Type B pancreatic cell (in vitro differentiated cells): ENCODE measurements around the gene APPL2. TPM values are rescaled to one million over a fixed set of nuclear protein-coding genes. Genes with fewer than 3 reads are reported as not detected.

Experiments
- DNase-seq: peaks from one replicate; pipeline ENCODE4 v3.0.0; 2021; ENCODE audit warnings: mixed read lengths; ENCODE audit not compliant: unreplicated experiment; ENCODE audit errors: extremely low spot score
- H3K27ac Mint-ChIP-seq: 2 replicates; pipeline ENCODE4 v1.8.0; 2021; ENCODE audit warnings: mild to moderate bottlenecking, mixed read lengths
- H3K27me3 Mint-ChIP-seq: 2 replicates; pipeline ENCODE4 v1.8.0; 2021; ENCODE audit warnings: mixed read lengths
- H3K36me3 Mint-ChIP-seq: 2 replicates; pipeline ENCODE4 v1.8.0; 2021; ENCODE audit warnings: mixed read lengths
- H3K4me1 Mint-ChIP-seq: one replicate; pipeline ENCODE4 v1.8.0; 2021; ENCODE audit warnings: mixed read lengths; ENCODE audit not compliant: unreplicated experiment
- H3K4me3 Mint-ChIP-seq: 2 replicates; pipeline ENCODE4 v1.8.0; 2021; ENCODE audit warnings: mild to moderate bottlenecking, mixed read lengths
- H3K9me3 Mint-ChIP-seq: 2 replicates; pipeline ENCODE4 v1.8.0; 2021; ENCODE audit warnings: mixed read lengths
- total RNA-seq: library from RNA; stranded (reverse); gene quantifications from 2 replicates; pipeline ENCODE4 v1.2.1, GENCODE V29; 2021; ENCODE audit warnings: low replicate concordance
- TF ChIP-seq, protein P1 (sequence below): fragments of 200-600 bp; sonication (generic); conservative IDR thresholded peaks from 2 replicates; pipeline ENCODE4 v1.5.0; 2021; ENCODE audit warnings: antibody characterized with exemption, mild to moderate bottlenecking

The APPL2 gene
- total RNA-seq, 1 donor from 2014 or later = 46.1 TPM

DNA sequence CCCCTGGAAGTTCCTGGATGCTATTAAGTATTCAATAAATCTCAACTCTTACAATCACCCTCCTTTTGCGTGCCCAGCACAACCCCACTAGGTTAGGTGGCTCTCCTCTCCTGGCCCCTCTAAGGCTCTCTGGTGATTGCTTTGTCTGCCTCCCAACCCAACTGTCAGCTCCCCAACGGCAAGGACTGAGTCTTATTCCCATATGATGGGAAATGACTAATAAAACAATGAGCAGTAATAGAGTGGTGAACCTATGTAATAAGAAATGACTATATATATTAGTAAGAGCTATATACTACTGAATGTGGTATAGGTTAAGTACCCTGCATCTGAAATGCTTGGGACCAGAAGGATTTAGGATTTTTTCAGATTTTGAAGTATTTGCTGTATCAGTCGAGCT lies 8.1 kb downstream of the APPL2 start:
- no peaks in the 10 kb centered on the region for H3K27me3 Mint-ChIP-seq
- peaks cover 20% of the 10 kb centered on the region for H3K36me3 Mint-ChIP-seq
- no peaks in the 10 kb centered on the region for H3K9me3 Mint-ChIP-seq
- DNase-seq = no peak
- TF ChIP-seq, protein P1, sequence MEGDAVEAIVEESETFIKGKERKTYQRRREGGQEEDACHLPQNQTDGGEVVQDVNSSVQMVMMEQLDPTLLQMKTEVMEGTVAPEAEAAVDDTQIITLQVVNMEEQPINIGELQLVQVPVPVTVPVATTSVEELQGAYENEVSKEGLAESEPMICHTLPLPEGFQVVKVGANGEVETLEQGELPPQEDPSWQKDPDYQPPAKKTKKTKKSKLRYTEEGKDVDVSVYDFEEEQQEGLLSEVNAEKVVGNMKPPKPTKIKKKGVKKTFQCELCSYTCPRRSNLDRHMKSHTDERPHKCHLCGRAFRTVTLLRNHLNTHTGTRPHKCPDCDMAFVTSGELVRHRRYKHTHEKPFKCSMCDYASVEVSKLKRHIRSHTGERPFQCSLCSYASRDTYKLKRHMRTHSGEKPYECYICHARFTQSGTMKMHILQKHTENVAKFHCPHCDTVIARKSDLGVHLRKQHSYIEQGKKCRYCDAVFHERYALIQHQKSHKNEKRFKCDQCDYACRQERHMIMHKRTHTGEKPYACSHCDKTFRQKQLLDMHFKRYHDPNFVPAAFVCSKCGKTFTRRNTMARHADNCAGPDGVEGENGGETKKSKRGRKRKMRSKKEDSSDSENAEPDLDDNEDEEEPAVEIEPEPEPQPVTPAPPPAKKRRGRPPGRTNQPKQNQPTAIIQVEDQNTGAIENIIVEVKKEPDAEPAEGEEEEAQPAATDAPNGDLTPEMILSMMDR = no peak
- H3K4me1 Mint-ChIP-seq = peaks cover 11% of the 10 kb centered on the region
- no peak overlapping the region for H3K27ac Mint-ChIP-seq
- no peak overlapping the region for H3K4me3 Mint-ChIP-seq

DNA sequence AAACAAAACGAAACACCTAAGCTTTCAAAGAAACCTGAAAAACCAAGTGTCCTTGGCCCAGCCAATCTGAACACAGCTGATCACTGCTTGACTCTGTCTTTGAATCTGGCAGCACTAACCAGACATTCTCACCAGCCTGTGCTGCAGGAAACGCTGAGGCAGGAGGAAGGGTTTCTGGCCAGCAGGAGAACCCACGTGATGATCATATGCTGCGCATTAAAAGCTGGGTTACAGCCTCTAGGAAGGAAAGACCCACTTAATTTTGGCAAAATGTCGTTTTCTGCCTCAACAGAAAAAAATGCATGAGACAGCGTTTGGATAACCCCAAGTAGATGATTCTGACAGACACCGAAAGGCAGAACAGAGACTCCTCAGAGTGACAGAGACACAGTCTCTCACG lies 9.8 kb downstream of the APPL2 start:
- TF ChIP-seq, protein P1 = no peak
- no peak overlapping the region for H3K27ac Mint-ChIP-seq
- no peak for DNase-seq
- peaks cover 30% of the 10 kb centered on the region for H3K36me3 Mint-ChIP-seq
- H3K4me1 Mint-ChIP-seq = peaks cover 13% of the 10 kb centered on the region
- no peaks in the 10 kb centered on the region for H3K27me3 Mint-ChIP-seq
- H3K9me3 Mint-ChIP-seq = no peaks in the 10 kb centered on the region
- no peak overlapping the region for H3K4me3 Mint-ChIP-seq

DNA sequence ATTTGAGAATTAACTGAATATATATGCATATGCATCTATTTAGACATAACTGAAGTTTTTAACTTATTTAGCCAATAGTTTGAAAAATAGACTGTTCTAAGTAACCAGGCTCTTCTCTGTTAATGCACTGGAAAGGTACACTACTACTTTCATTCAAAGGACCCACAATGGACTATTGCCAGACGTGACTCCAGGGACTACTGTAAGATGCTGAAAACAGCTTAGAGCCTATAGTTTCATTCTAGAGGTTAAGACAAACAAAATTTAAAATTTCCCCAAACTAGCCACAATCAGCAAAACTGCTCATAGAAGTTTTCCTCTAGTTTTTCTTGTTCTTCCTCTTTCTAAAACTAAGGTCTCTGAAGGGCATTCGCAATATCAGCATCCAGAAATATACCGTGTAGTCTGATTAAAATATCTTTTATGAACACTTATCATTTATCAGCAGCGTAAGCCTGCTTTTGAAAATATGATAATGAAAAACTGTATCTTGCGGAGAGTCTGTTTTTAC lies 10.4 kb downstream of the APPL2 start:
- Mint-ChIP-seq H3K27ac (no peak overlapping the region), H3K9me3 (no peaks in the 10 kb centered on the region), H3K4me3 (no peak overlapping the region), H3K36me3 (peaks cover 30% of the 10 kb centered on the region), H3K4me1 (peaks cover 14% of the 10 kb centered on the region), H3K27me3 (no peaks in the 10 kb centered on the region)
- no peak for DNase-seq
- TF ChIP-seq, protein P1 = no peak

DNA sequence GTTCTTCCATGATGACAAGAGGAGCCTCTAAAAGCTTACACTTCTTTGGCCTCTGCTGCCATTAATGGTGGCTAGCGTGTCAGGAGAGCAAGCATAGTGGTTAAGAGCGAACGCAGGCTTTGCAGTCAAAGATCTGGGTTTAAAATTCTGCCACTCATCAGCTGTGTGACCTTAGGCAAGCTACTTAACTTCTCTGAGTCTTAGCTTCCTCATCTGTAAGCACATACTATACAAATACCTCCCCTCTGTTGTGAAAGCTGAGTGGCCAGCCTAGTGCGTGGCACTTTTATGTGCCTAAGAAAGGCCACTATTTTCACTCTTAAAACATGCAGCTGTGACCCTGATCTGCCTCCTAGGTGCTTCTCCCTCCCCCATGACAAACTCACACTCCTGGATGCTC lies 11.6 kb downstream of the APPL2 start:
- TF ChIP-seq, protein P1 = no peak
- no peak for DNase-seq
- no peak overlapping the region for H3K4me3 Mint-ChIP-seq
- H3K9me3 Mint-ChIP-seq = no peaks in the 10 kb centered on the region
- H3K36me3 Mint-ChIP-seq = peaks cover 30% of the 10 kb centered on the region
- no peak overlapping the region for H3K27ac Mint-ChIP-seq
- H3K27me3 Mint-ChIP-seq = no peaks in the 10 kb centered on the region
- H3K4me1 Mint-ChIP-seq = peaks cover 18% of the 10 kb centered on the region

DNA sequence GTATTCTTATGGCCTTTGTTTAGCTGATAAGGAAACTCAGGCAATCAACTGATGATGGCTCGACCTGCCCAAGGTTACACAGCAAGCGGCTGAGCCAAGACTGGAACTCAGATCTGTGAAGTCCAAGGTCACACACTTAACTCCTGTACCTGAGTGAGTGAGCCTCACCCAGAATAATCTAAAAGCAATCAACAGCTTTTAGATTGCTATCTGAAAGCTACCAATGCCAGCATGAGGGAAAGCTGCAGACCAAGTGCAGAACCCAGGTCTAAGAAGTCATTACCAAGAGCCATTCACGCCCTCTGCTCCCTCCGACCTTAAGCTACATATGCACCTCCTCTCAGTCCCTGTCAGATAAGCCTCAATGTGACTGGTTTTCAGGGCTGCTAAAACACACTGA lies 12.1 kb downstream of the APPL2 start:
- peaks cover 20% of the 10 kb centered on the region for H3K4me1 Mint-ChIP-seq
- TF ChIP-seq, protein P1 = no peak
- H3K27ac Mint-ChIP-seq = no peak overlapping the region
- no peak for DNase-seq
- no peaks in the 10 kb centered on the region for H3K27me3 Mint-ChIP-seq
- peaks cover 28% of the 10 kb centered on the region for H3K36me3 Mint-ChIP-seq
- H3K9me3 Mint-ChIP-seq = no peaks in the 10 kb centered on the region
- H3K4me3 Mint-ChIP-seq = no peak overlapping the region

DNA sequence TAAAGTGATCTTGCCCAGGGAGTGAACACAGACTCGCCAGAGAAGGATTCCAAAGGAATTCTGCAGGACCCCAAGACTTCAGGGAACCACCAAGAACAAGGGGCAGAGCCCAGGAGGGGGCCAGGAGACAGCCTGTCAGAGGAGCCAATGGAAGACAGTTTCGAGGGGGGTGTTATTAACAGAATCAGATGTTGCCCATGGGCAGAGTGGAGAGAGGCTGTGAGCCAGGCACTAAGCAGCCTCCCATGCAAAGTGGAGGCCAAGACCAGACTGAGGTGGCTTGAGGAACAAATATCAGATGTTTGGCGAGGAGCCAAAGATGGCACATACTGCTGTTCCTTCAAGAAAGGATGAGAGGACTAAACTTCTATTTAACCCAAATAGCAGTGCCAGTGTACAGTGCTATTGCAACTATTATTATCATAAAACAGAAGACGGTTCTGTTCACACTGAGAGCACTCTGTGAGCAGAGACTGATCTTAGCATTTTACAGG lies 12.6 kb downstream of the APPL2 start:
- TF ChIP-seq, protein P1 = no peak
- peaks cover 23% of the 10 kb centered on the region for H3K36me3 Mint-ChIP-seq
- H3K4me3 Mint-ChIP-seq = no peak overlapping the region
- H3K27ac Mint-ChIP-seq = peak overlapping the region; percentile 56
- DNase-seq = no peak
- H3K27me3 Mint-ChIP-seq = no peaks in the 10 kb centered on the region
- H3K9me3 Mint-ChIP-seq = no peaks in the 10 kb centered on the region
- H3K4me1 Mint-ChIP-seq = peaks cover 20% of the 10 kb centered on the region
